ENCODE data around the gene SIVA1.

DNA sequence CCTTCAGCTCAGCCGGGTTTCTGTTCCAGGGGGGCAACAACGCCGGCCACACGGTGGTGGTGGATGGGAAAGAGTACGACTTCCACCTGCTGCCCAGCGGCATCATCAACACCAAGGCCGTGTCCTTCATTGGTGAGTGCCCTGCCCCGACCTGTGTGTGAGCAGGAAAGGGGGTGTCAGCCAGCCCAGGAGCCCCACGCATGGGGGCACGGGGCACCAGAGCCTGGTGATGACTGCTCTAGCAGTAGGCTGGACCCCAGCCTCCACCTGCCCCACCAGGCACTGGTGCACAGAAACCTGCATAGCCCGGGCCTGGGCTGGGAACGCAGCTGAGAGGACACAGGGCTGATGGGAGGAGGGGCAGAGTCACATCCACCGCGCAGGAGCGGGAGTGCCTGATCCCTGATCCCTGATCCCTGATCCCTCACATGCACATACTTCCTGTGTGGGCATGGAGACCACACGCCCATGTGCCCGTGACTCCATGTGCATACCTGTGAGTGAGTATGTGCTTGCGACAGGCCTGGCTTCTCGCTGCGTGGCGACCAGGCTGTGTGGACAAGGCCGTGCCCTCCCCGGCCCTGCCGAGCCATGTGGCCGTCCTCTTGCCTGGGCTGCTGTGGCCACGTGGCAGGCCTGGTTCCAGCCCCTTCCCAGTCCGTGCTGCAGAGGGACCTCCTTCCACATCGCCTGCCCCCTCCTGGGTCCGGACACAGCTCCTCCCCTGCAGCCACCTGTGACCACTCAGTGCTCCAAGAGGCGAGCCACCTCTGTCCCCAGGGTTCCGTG is 17.8 kb upstream of the SIVA1 start:
- TF ChIP-seq, protein P1, sequence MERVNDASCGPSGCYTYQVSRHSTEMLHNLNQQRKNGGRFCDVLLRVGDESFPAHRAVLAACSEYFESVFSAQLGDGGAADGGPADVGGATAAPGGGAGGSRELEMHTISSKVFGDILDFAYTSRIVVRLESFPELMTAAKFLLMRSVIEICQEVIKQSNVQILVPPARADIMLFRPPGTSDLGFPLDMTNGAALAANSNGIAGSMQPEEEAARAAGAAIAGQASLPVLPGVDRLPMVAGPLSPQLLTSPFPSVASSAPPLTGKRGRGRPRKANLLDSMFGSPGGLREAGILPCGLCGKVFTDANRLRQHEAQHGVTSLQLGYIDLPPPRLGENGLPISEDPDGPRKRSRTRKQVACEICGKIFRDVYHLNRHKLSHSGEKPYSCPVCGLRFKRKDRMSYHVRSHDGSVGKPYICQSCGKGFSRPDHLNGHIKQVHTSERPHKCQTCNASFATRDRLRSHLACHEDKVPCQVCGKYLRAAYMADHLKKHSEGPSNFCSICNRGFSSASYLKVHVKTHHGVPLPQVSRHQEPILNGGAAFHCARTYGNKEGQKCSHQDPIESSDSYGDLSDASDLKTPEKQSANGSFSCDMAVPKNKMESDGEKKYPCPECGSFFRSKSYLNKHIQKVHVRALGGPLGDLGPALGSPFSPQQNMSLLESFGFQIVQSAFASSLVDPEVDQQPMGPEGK (CRISPR knock-in tag; IDR thresholded peaks at IDR 0.05; ENCODE audit: borderline replicate concordance): no peak
- TF ChIP-seq TOX (CRISPR knock-in tag; IDR thresholded peaks at IDR 0.05; ENCODE audit: borderline replicate concordance) (no peak), CSDC2 (CRISPR knock-in tag; IDR thresholded peaks at IDR 0.05) (no peak), ISL1 (CRISPR knock-in tag; IDR thresholded peaks at IDR 0.05) (no peak), ZFP30 (CRISPR knock-in tag; IDR thresholded peaks at IDR 0.05) (no peak), SNAI2 (CRISPR knock-in tag; IDR thresholded peaks at IDR 0.05) (no peak), ARNTL (CRISPR knock-in tag; IDR thresholded peaks at IDR 0.05; ENCODE audit: borderline replicate concordance, low read depth) (no peak), ZNF70 (CRISPR knock-in tag; IDR thresholded peaks at IDR 0.05) (no peak)
- TF ChIP-seq, protein P2, sequence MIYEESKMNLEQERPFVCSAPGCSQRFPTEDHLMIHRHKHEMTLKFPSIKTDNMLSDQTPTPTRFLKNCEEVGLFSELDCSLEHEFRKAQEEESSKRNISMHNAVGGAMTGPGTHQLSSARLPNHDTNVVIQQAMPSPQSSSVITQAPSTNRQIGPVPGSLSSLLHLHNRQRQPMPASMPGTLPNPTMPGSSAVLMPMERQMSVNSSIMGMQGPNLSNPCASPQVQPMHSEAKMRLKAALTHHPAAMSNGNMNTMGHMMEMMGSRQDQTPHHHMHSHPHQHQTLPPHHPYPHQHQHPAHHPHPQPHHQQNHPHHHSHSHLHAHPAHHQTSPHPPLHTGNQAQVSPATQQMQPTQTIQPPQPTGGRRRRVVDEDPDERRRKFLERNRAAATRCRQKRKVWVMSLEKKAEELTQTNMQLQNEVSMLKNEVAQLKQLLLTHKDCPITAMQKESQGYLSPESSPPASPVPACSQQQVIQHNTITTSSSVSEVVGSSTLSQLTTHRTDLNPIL (CRISPR knock-in tag; IDR thresholded peaks at IDR 0.05; ENCODE audit: low read depth): no peak

Data from SK-N-SH treated with all-trans-retinoic acid at 6 μM for 48 hours (cell line).